Measurements from ENCODE around the gene FSIP1.

DNA sequence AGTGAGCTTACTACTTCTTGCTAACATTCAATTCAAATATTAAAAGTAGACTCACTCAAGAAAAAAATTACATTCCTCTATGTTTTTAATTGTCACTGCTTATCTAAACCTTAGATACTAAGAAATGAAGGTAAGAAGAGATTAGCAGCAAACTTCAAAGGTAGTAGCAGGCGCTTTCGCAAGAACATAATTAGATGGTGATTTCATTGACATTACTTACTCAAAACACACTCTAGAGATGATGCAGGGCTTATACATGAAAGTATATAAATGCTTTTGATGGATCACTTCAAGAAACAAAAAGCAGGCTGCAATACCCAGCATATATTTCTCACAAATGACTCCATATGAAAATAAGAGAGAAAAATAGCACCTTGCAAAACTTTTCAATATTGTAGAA lies 86.8 kb downstream of the FSIP1 start:
- TF ChIP-seq, protein P1, sequence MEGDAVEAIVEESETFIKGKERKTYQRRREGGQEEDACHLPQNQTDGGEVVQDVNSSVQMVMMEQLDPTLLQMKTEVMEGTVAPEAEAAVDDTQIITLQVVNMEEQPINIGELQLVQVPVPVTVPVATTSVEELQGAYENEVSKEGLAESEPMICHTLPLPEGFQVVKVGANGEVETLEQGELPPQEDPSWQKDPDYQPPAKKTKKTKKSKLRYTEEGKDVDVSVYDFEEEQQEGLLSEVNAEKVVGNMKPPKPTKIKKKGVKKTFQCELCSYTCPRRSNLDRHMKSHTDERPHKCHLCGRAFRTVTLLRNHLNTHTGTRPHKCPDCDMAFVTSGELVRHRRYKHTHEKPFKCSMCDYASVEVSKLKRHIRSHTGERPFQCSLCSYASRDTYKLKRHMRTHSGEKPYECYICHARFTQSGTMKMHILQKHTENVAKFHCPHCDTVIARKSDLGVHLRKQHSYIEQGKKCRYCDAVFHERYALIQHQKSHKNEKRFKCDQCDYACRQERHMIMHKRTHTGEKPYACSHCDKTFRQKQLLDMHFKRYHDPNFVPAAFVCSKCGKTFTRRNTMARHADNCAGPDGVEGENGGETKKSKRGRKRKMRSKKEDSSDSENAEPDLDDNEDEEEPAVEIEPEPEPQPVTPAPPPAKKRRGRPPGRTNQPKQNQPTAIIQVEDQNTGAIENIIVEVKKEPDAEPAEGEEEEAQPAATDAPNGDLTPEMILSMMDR (IDR thresholded peaks at IDR 0.05): no peak
- no peak for TF ChIP-seq POLR2A (IDR thresholded peaks at IDR 0.05)
